ENCODE data around the gene KIAA0040. TPM values are rescaled to one million over a fixed set of nuclear protein-coding genes. Genes with fewer than 3 reads are reported as not detected.

The KIAA0040 gene
- total and polyA plus RNA-seq, 2 experiments from 2014 or later, result 0.04 to 0.22 TPM

DNA sequence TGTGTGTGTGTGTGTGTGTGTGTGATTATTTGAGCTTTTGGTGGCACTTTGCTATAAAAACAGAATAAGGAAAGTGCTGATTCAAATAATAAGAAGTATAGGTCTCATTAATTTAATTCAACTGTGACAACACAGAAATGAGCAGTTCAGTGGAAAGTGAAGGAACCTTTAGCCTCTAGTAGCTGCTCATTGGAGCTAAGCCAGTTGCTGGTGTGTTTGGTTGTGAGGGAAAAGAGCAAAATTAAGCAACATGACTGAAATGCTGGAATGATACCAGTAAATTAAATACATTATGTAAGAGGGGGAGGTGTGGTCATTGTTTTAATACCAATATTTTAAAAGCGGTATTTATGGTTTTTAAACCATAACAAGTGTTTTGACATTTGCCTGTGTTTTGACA is 55.2 kb downstream of the KIAA0040 start:
- peaks cover 10% of the 10 kb centered on the region for H3K4me1 ChIP-seq (ENCODE audit: insufficient read depth)
- no peak overlapping the region for H3K27ac ChIP-seq
- H2AFZ ChIP-seq, result no peak overlapping the region
- H3K9me2 ChIP-seq (ENCODE audit: insufficient read depth), result no peaks in the 10 kb centered on the region
- no peak overlapping the region for H3K4me3 ChIP-seq
- TF ChIP-seq EZH2 (IDR thresholded peaks at IDR 0.05; ENCODE audit: insufficient read depth, poor library complexity, severe bottlenecking) (no peak), EZH2phosphoT487 (IDR thresholded peaks at IDR 0.05; ENCODE audit: insufficient read depth, low read depth) (no peak)
- no peak overlapping the region for H3K4me2 ChIP-seq (ENCODE audit: unreplicated experiment)
- in situ Hi-C loops (cut with MboI), result loop anchor here (25.0 kb wide), 1 partner anchor 375 kb away; no protein-coding TSS in a partner anchor
- peaks cover 8% of the 10 kb centered on the region; the same call in 1 of the 2 replicates for H3F3A ChIP-seq (ENCODE audit: insufficient read depth)
- H3K79me2 ChIP-seq (ENCODE audit: insufficient read depth), result no peaks in the 10 kb centered on the region
- H3K27me3 ChIP-seq (replicated peaks; ENCODE audit: insufficient read depth), result no peaks in the 10 kb centered on the region
- H3K9me3 ChIP-seq (ENCODE audit: low read depth), result no peaks in the 10 kb centered on the region
- H3K36me3 ChIP-seq (ENCODE audit: low read depth), result no peaks in the 10 kb centered on the region
- H4K20me1 ChIP-seq (ENCODE audit: insufficient read depth), result no peaks in the 10 kb centered on the region
- WGBS, 2 experiments (ENCODE audit: low coverage in 1 of 2, low lambda C conversion rate in 2 of 2, missing lambda C conversion rate in 2 of 2), result 76 to 83% methylated on average over 1 of the region's 1 CpG
- H3K9ac ChIP-seq, result no peak overlapping the region
- DNase-seq, result no peak

DNA sequence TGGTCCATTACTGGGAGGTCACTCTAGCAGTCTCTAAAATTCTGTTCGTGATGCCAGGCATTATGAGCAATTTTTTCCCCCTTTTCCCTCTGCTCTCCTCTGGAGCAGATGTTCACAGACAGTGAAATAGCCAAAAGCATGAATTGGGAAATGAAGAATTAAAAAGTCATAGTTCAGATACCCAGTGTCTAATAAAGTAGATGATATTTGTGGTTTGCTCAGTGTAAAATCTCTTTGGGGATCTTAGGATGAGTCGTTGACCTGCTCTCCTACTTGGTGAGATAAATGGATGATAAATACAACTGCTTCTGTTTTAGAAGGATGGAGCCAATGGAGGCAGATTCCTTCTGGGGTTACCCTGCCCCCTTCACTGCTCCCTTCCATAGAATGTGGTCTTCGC is 56.3 kb downstream of the KIAA0040 start:
- no peaks in the 10 kb centered on the region for H3K36me3 ChIP-seq (ENCODE audit: low read depth)
- H3K4me3 ChIP-seq, result no peak overlapping the region
- no peaks in the 10 kb centered on the region for H4K20me1 ChIP-seq (ENCODE audit: insufficient read depth)
- peaks cover 21% of the 10 kb centered on the region for H3K4me1 ChIP-seq (ENCODE audit: insufficient read depth)
- DNase-seq, result no peak
- in situ Hi-C loops (cut with MboI), result loop anchor here (25.0 kb wide), 1 partner anchor 374 kb away; no protein-coding TSS in a partner anchor
- H3F3A ChIP-seq (ENCODE audit: insufficient read depth), result peaks cover 12% of the 10 kb centered on the region
- TF ChIP-seq EZH2phosphoT487 (IDR thresholded peaks at IDR 0.05; ENCODE audit: insufficient read depth, low read depth) (no peak), EZH2 (IDR thresholded peaks at IDR 0.05; ENCODE audit: insufficient read depth, poor library complexity, severe bottlenecking) (no peak)
- H3K79me2 ChIP-seq (ENCODE audit: insufficient read depth), result no peaks in the 10 kb centered on the region
- H2AFZ ChIP-seq, result no peak overlapping the region
- no peak overlapping the region for H3K27ac ChIP-seq
- no peaks in the 10 kb centered on the region for H3K9me3 ChIP-seq (ENCODE audit: low read depth)
- H3K27me3 ChIP-seq (replicated peaks; ENCODE audit: insufficient read depth), result no peaks in the 10 kb centered on the region
- no peak overlapping the region for H3K4me2 ChIP-seq (ENCODE audit: unreplicated experiment)
- no peak overlapping the region for H3K9ac ChIP-seq
- WGBS, 2 experiments (ENCODE audit: low coverage in 1 of 2, low lambda C conversion rate in 2 of 2, missing lambda C conversion rate in 2 of 2), result 40 to 55% methylated on average over 3 of the region's 3 CpGs
- H3K9me2 ChIP-seq (ENCODE audit: insufficient read depth), result no peaks in the 10 kb centered on the region

DNA sequence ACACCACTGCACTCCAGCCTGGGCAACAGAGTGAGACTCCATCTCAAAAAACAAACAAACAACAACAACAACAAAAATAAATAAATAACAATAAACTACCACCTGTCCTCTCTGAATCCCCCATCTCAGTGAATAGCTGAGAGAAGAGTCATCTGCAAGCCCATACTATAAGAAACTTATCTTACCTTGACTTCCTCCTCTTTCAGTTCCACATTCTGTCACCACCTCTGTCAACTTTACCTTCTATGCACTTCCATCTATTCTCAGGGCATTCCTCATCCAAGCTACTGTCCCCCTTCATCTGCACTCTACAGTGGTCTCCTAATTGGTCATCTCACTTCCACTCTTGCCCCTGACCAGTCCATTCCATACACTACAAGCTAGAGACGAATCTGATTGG is 58.1 kb downstream of the KIAA0040 start:
- 31 to 44% methylated on average over 1 of the region's 1 CpG for WGBS, 2 experiments (ENCODE audit: low coverage in 1 of 2, low lambda C conversion rate in 2 of 2, missing lambda C conversion rate in 2 of 2)
- H3K9me3 ChIP-seq (ENCODE audit: low read depth), result no peaks in the 10 kb centered on the region
- H3K27me3 ChIP-seq (replicated peaks; ENCODE audit: insufficient read depth), result no peaks in the 10 kb centered on the region
- H3K4me2 ChIP-seq (ENCODE audit: unreplicated experiment), result no peak overlapping the region
- peaks cover 17% of the 10 kb centered on the region for H3F3A ChIP-seq (ENCODE audit: insufficient read depth)
- peaks cover 32% of the 10 kb centered on the region for H3K4me1 ChIP-seq (ENCODE audit: insufficient read depth)
- TF ChIP-seq EZH2 (IDR thresholded peaks at IDR 0.05; ENCODE audit: insufficient read depth, poor library complexity, severe bottlenecking) (no peak), EZH2phosphoT487 (IDR thresholded peaks at IDR 0.05; ENCODE audit: insufficient read depth, low read depth) (no peak)
- H3K27ac ChIP-seq, result no peak overlapping the region
- DNase-seq, result no peak
- H2AFZ ChIP-seq, result no peak overlapping the region
- H3K9ac ChIP-seq, result no peak overlapping the region
- no peaks in the 10 kb centered on the region for H3K79me2 ChIP-seq (ENCODE audit: insufficient read depth)
- in situ Hi-C loops (cut with MboI), result loop anchor here (25.0 kb wide), 1 partner anchor 372 kb away; no protein-coding TSS in a partner anchor
- no peaks in the 10 kb centered on the region for H4K20me1 ChIP-seq (ENCODE audit: insufficient read depth)
- no peak overlapping the region for H3K4me3 ChIP-seq
- H3K9me2 ChIP-seq (ENCODE audit: insufficient read depth), result no peaks in the 10 kb centered on the region
- no peaks in the 10 kb centered on the region for H3K36me3 ChIP-seq (ENCODE audit: low read depth)

DNA sequence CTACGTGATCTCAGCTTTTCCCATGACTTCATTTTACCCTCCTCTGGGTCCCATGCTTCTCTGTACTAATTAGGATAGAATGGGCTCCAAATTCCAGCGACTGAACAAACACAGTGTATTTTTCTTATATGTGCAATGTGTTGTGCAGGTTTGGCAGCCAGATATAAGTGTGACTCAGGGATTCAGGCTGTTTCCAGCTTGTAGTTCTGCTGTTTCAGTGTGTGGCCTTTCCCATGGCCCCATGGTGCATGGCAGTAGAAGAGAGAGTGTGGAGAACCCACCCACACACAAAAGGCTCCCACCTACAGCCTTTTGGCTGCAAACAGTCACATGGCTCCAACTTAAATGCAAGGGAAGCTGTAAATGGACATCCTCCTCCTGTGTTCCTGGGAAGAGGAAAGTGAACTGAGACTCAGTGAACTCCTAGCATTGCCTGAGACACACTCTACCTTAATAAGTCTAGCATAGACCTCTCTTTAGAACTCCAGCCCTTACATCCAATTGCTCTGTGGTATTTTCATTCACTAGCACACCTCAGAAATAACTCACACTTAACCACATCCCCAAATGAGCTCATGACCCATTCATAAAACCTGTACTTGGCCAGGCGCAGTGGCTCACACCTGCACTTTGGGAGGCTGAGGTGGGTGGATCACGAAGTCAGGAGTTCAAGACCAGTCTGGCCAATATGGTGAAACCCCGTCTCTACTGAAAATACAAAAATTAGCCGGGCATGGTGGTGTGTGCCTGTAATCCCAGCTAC is 58.7 kb downstream of the KIAA0040 start:
- Histone ChIP-seq H4K20me1 (ENCODE audit: insufficient read depth) (no peaks in the 10 kb centered on the region), H3K4me3 (no peak overlapping the region), H3K4me2 (ENCODE audit: unreplicated experiment) (no peak overlapping the region), H3F3A (ENCODE audit: insufficient read depth) (peaks cover 21% of the 10 kb centered on the region), H3K9me2 (ENCODE audit: insufficient read depth) (no peaks in the 10 kb centered on the region), H3K9ac (no peak overlapping the region), H3K9me3 (ENCODE audit: low read depth) (no peaks in the 10 kb centered on the region), H3K36me3 (ENCODE audit: low read depth) (no peaks in the 10 kb centered on the region), H2AFZ (no peak overlapping the region), H3K27ac (0 out of 2 replicates have a peak overlapping the region, but pooled peaks have one; percentile 2), H3K27me3 (replicated peaks; ENCODE audit: insufficient read depth) (no peaks in the 10 kb centered on the region), H3K79me2 (ENCODE audit: insufficient read depth) (no peaks in the 10 kb centered on the region), H3K4me1 (ENCODE audit: insufficient read depth) (peaks cover 38% of the 10 kb centered on the region)
- TF ChIP-seq EZH2 (IDR thresholded peaks at IDR 0.05; ENCODE audit: insufficient read depth, poor library complexity, severe bottlenecking) (no peak), EZH2phosphoT487 (IDR thresholded peaks at IDR 0.05; ENCODE audit: insufficient read depth, low read depth) (no peak)
- WGBS, 2 experiments (ENCODE audit: low coverage in 1 of 2, low lambda C conversion rate in 2 of 2, missing lambda C conversion rate in 2 of 2), result 66 to 67% methylated on average over 6 of the region's 6 CpGs
- in situ Hi-C loops (cut with MboI), result loop anchor here (25.0 kb wide), 1 partner anchor 372 kb away; no protein-coding TSS in a partner anchor
- DNase-seq, result peak; percentile 56

Measured in GM23248 (cell line).